Erythroblast (primary cell): ENCODE results near the gene ABHD12.

Experiments used
- GATA1 ChIP-seq: IDR thresholded peaks from 2 replicates; pipeline ENCODE4 v1.6.1; 2011; ENCODE audit warnings: low read depth, mild to moderate bottlenecking, control low read depth, low read length, moderate library complexity
- POLR2A ChIP-seq: IDR thresholded peaks from 2 replicates; pipeline ENCODE4 v1.6.1; 2011; ENCODE audit warnings: mild to moderate bottlenecking, low read length

DNA sequence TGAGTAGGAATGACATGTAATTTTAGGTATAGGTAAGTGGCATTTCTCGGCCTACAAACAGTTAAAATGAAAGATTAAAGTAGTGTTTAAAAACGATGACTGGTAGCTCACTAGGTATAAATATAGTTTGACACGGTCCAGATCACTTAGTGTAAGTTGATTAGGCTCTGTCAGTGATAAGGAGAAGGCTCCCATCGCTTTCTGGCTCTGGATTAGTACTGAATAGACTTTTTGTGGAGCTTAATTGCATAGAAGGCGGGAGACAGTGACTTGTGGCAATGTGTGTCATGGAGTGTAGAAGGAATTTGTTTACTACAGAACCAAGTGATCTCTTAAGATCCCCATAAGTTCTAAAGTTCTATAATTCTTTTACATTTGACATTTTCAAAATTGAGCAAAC lies 136.1 kb downstream of the ABHD12 start:
- TF ChIP-seq POLR2A, result no peak
- no peak for TF ChIP-seq GATA1
